Lung (tissue), 12 donors: ENCODE measurements around the gene KHDC1L. TPM values are rescaled to one million over a fixed set of nuclear protein-coding genes. Genes with fewer than 3 reads are reported as not detected.

ENCODE experiments used
- ATAC-seq: fragments of 200-7000 bp; cut with Tn5 transposase; one replicate; pipeline ENCODE4 v1.9.1; 2020; ENCODE audit warnings: moderate number of reproducible peaks; ENCODE audit not compliant: insufficient read depth, low FRiP score
- DNase-seq, 3 donors: peaks; one replicate each; pipeline ENCODE4 v3.0.0-alpha.2; 2013 to 2017
- H3K27ac ChIP-seq, 2 donors: one replicate each; pipeline ENCODE4 v1.5.1; 2013; ENCODE audit warnings: mild to moderate bottlenecking in 2 of 2, moderate library complexity in 2 of 2, control low read depth in 1 of 2, inconsistent platforms in 1 of 2, low read depth in 1 of 2, low read length in 1 of 2
- H3K27me3 ChIP-seq, 3 donors: one replicate each; pipeline ENCODE4 v1.5.1; 2013; ENCODE audit warnings: low read length in 2 of 3; ENCODE audit not compliant: control insufficient read depth in 3 of 3, insufficient read depth in 3 of 3
- H3K36me3 ChIP-seq, 4 donors: one replicate each; pipeline ENCODE4 v1.5.1; 2013; ENCODE audit warnings: low read length in 4 of 4, mild to moderate bottlenecking in 1 of 4, moderate library complexity in 1 of 4; ENCODE audit not compliant: control insufficient read depth in 4 of 4, insufficient read depth in 4 of 4
- H3K4me1 ChIP-seq, 5 donors: one replicate each; pipeline ENCODE4 v1.5.1; 2013; ENCODE audit warnings: low read length in 5 of 5, mild to moderate bottlenecking in 2 of 5, moderate library complexity in 1 of 5; ENCODE audit not compliant: control insufficient read depth in 5 of 5, insufficient read depth in 5 of 5
- H3K4me3 ChIP-seq: one replicate; pipeline ENCODE4 v1.5.1; 2013; ENCODE audit warnings: mild to moderate bottlenecking, control low read depth, moderate library complexity
- H3K9ac ChIP-seq, 2 donors: one replicate each; pipeline ENCODE4 v1.5.1; 2013; ENCODE audit warnings: low read length in 2 of 2, control low read depth in 1 of 2; ENCODE audit not compliant: insufficient read depth in 1 of 2
- H3K9me3 ChIP-seq, 4 donors: one replicate each; pipeline ENCODE4 v1.5.1; 2013; ENCODE audit warnings: low read length in 3 of 4, mild to moderate bottlenecking in 1 of 4, moderate library complexity in 1 of 4; ENCODE audit not compliant: control insufficient read depth in 4 of 4, insufficient read depth in 3 of 4
- WGBS, 2 donors: extraction: QIAGEN DNeasy Blood & Tissue Kit; methylation state at CpG; one replicate each; pipeline ENCODE4 v1.1.7; 2013; 5-methylcytosine and 5-hydroxymethylcytosine counted together
- polyA plus RNA-seq, 2 donors: library from polyadenylated mRNA; stranded (reverse); fragments of 200-250 nt; gene quantifications; one replicate each; pipeline ENCODE4 v1.2.1, GENCODE V29; 2013
- total RNA-seq, 2 donors: library from RNA; depleted of rRNA in 1 of 2; stranded (reverse); fragments of >200 nt in 1 of 2; gene quantifications; one replicate each; pipeline ENCODE4 v1.2.1, GENCODE V29; 2014 to 2021
- TF ChIP-seq, protein P1 (sequence below): IDR thresholded peaks from 2 replicates; pipeline ENCODE4 v1.5.1; 2012; ENCODE audit warnings: mild to moderate bottlenecking; ENCODE audit errors: control extremely low read depth, extremely low read depth
- donor health status: control.
- donor health status: control.
- donor health status: Bipolar disorder and iron deficiency.
- donor health status: healthy.
- donor health status: DM: yes; HTN: yes; CAD: no.

The KHDC1L gene
- total and polyA plus RNA-seq, 4 donors: 0.31 TPM; not detected in 3

- H3K27me3 ChIP-seq: no peaks in the 10 kb centered on the region
- H3K27ac ChIP-seq: no peak overlapping the region
- no peaks in the 10 kb centered on the region for H3K4me1 ChIP-seq
- TF ChIP-seq, protein P1, sequence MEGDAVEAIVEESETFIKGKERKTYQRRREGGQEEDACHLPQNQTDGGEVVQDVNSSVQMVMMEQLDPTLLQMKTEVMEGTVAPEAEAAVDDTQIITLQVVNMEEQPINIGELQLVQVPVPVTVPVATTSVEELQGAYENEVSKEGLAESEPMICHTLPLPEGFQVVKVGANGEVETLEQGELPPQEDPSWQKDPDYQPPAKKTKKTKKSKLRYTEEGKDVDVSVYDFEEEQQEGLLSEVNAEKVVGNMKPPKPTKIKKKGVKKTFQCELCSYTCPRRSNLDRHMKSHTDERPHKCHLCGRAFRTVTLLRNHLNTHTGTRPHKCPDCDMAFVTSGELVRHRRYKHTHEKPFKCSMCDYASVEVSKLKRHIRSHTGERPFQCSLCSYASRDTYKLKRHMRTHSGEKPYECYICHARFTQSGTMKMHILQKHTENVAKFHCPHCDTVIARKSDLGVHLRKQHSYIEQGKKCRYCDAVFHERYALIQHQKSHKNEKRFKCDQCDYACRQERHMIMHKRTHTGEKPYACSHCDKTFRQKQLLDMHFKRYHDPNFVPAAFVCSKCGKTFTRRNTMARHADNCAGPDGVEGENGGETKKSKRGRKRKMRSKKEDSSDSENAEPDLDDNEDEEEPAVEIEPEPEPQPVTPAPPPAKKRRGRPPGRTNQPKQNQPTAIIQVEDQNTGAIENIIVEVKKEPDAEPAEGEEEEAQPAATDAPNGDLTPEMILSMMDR: no peak
- 93 to 98% methylated on average over 2 of the region's 2 CpGs for WGBS, 2 donors
- H3K36me3 ChIP-seq: no peaks in the 10 kb centered on the region
- H3K4me3 ChIP-seq: no peak overlapping the region
- DNase-seq (no peak), ATAC-seq (no peak)
- no peak overlapping the region for H3K9ac ChIP-seq
- H3K9me3 ChIP-seq: no peaks in the 10 kb centered on the region
These were observed 27.4 kb upstream of the KHDC1L start for GRCh38 chr6:73252703-73253102.

DNA sequence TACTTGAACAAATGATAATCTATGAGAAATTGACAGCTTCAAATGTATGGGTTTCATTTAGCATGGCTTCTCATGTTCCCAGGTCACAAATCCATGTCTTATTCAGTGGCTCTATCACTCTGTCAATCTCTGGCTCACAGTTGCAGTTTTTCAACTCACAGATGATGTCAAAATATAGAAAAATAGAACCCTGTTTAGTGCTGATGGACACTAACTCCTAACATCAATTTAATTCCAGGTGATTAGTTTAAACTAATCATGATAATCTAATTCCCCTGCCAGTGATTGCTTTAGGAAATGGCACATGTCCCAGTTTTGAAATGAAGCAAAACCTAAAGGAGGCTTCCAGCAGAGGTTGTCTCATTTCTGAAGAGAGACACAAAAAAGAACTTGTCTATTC, 24.7 kb upstream of the KHDC1L start:
- TF ChIP-seq, protein P1: no peak
- Histone ChIP-seq H3K27me3 (no peaks in the 10 kb centered on the region), H3K9ac (no peak overlapping the region), H3K9me3 (no peaks in the 10 kb centered on the region), H3K36me3 (no peaks in the 10 kb centered on the region), H3K4me1 (no peaks in the 10 kb centered on the region), H3K4me3 (no peak overlapping the region), H3K27ac (no peak overlapping the region)
- DNase-seq: no peak
- ATAC-seq: no peak

DNA sequence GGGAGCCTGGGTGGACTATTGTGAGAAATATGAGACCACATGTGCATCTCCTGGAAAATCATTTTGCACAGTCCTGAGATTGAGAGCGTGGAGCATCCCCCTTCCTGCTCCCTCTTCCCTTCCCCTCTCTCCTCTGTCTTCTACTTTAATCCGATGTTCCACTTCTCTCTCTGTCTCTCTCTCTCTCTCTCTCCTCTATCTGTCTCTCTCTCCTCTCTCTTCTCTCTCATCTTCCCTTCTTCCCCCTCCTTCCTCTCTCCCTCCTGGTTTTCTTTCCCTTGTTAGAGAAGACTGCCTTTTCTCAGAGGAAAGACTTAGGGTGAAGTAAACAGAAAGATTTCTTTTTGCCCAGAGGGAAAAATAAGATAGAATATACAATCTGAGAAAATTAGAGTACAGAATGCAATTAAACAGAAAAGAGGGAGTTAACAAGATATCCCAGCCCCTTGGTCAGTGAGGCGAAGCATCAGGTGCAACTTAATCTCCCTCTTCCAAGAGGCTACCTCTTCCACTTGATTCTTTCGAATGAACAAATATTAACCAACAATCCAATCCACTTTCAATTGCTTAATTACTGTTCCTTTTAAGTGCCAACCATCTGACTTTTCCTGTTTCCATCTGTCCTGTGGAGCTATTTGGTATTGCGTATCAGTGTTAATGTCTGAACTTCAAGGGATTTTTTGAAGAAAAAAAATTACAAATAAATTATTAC, 23.1 kb upstream of the KHDC1L start:
- DNase-seq (peak in 2 of 3 donors; percentile 6 to 39), ATAC-seq (no peak)
- H3K27ac ChIP-seq: no peak overlapping the region
- H3K9ac ChIP-seq: no peak overlapping the region
- no peak overlapping the region for H3K4me3 ChIP-seq
- no peaks in the 10 kb centered on the region for H3K36me3 ChIP-seq
- TF ChIP-seq, protein P1: no peak
- WGBS, 2 donors: 67 to 69% methylated on average over 5 of the region's 5 CpGs
- no peaks in the 10 kb centered on the region for H3K9me3 ChIP-seq
- H3K27me3 ChIP-seq: no peaks in the 10 kb centered on the region
- H3K4me1 ChIP-seq: no peaks in the 10 kb centered on the region

GRCh38 chr6:73242001-73242400, 16.7 kb upstream of the KHDC1L start:
- Histone ChIP-seq H3K9ac (no peak overlapping the region), H3K4me1 (no peaks in the 10 kb centered on the region), H3K4me3 (no peak overlapping the region), H3K36me3 (no peaks in the 10 kb centered on the region), H3K27ac (no peak overlapping the region), H3K9me3 (no peaks in the 10 kb centered on the region), H3K27me3 (no peaks in the 10 kb centered on the region)
- ATAC-seq (no peak), DNase-seq (no peak)
- TF ChIP-seq, protein P1: no peak
- 85 to 97% methylated on average over 4 to 5 of the region's 5 CpGs for WGBS, 2 donors
